Lower leg skin (tissue), 4 donors: Measurements from ENCODE around the gene CLASRP. TPM values are rescaled to one million over a fixed set of nuclear protein-coding genes. Genes with fewer than 3 reads are reported as not detected.
A peak's percentile ranks its signal among the peaks of the same experiment; 100 is the strongest.
"Not testable (repeated sequence)": the region's sequence is repeated elsewhere in the genome, so short reads cannot be mapped to it uniquely, and the experiment has no call there.

Experiments used
- DNase-seq, 2 donors: peaks; one replicate each; pipeline ENCODE4 v3.0.0-alpha.2; 2019; ENCODE audit warnings: low spot score in 2 of 2
- H3K4me3 ChIP-seq: fragments of 200-600 bp; sonication (generic); 2 replicates; pipeline ENCODE4 v1.5.1; 2017; ENCODE audit warnings: mild to moderate bottlenecking, low read depth; ENCODE audit not compliant: poor library complexity, severe bottlenecking
- POLR2A ChIP-seq, 2 donors: fragments of 450-650 bp; IDR thresholded peaks; one replicate each; pipeline ENCODE4 v1.6.1; 2016 to 2017; ENCODE audit warnings: antibody characterized with exemption in 2 of 2, mild to moderate bottlenecking in 1 of 2, moderate library complexity in 1 of 2
- WGBS, 2 donors: methylation state at CpG; one replicate each; pipeline ENCODE4 v1.1.5; 2018; 5-methylcytosine and 5-hydroxymethylcytosine counted together
- intact Hi-C: fragments of 100-400 bp; cut with DNase I; formaldehyde crosslinking; loops from one replicate; pipeline ENCODE4 v1.15.0; 2023; ENCODE audit warnings: low total_unique reads
- total RNA-seq, 4 donors: library from RNA; depleted of rRNA; stranded (reverse); fragments of >200 nt; gene quantifications; one replicate each; pipeline ENCODE4 v1.1.0, GENCODE V29; 2016
- TF ChIP-seq, protein P1 (sequence below), 3 donors: fragments of 450-650 bp; IDR thresholded peaks; one replicate each; pipeline ENCODE4 v1.5.1; 2016; ENCODE audit warnings: antibody characterized with exemption in 3 of 3, mild to moderate bottlenecking in 3 of 3, moderate library complexity in 2 of 3

The CLASRP gene
- total RNA-seq, 4 donors from 2014 or later, result 59.9 to 207 (median 128) TPM

- intact Hi-C loops, result no loop called here
- TF ChIP-seq, protein P1, sequence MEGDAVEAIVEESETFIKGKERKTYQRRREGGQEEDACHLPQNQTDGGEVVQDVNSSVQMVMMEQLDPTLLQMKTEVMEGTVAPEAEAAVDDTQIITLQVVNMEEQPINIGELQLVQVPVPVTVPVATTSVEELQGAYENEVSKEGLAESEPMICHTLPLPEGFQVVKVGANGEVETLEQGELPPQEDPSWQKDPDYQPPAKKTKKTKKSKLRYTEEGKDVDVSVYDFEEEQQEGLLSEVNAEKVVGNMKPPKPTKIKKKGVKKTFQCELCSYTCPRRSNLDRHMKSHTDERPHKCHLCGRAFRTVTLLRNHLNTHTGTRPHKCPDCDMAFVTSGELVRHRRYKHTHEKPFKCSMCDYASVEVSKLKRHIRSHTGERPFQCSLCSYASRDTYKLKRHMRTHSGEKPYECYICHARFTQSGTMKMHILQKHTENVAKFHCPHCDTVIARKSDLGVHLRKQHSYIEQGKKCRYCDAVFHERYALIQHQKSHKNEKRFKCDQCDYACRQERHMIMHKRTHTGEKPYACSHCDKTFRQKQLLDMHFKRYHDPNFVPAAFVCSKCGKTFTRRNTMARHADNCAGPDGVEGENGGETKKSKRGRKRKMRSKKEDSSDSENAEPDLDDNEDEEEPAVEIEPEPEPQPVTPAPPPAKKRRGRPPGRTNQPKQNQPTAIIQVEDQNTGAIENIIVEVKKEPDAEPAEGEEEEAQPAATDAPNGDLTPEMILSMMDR (IDR thresholded peaks at IDR 0.05), result no peak
- TF ChIP-seq POLR2A (IDR thresholded peaks at IDR 0.05), result no peak
- no peak overlapping the region for H3K4me3 ChIP-seq
- no peak for DNase-seq
- 78 to 82% methylated on average over 8 to 10 of the region's 12 CpGs for WGBS, 2 donors
These were observed 44.8 kb upstream of the CLASRP start for GRCh38 chr19:44993926-44994537.

DNA sequence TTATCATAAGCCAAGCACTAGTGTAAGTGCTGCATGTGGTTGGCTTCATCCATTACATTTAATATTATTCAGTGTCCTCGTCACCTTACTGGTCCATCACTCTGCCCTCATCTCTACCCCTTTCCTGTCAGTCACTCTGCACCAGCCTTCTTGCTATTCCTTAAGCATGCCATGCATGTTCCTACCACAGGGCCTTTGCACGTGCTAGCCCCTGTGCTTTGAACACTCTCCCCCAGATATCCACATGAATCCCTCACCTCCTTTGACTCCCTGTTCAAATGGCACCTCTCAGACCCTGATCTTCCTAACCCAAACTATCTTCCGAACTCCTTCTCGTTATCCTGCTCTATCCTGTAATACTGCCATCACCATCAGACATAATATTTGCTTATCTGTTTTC lies 40.8 kb upstream of the CLASRP start:
- intact Hi-C loops, result no loop called here
- H3K4me3 ChIP-seq, result no peak overlapping the region
- WGBS, 2 donors, result 88 to 90% methylated on average over 4 of the region's 4 CpGs
- no peak for DNase-seq
- TF ChIP-seq POLR2A (IDR thresholded peaks at IDR 0.05), result no peak

DNA sequence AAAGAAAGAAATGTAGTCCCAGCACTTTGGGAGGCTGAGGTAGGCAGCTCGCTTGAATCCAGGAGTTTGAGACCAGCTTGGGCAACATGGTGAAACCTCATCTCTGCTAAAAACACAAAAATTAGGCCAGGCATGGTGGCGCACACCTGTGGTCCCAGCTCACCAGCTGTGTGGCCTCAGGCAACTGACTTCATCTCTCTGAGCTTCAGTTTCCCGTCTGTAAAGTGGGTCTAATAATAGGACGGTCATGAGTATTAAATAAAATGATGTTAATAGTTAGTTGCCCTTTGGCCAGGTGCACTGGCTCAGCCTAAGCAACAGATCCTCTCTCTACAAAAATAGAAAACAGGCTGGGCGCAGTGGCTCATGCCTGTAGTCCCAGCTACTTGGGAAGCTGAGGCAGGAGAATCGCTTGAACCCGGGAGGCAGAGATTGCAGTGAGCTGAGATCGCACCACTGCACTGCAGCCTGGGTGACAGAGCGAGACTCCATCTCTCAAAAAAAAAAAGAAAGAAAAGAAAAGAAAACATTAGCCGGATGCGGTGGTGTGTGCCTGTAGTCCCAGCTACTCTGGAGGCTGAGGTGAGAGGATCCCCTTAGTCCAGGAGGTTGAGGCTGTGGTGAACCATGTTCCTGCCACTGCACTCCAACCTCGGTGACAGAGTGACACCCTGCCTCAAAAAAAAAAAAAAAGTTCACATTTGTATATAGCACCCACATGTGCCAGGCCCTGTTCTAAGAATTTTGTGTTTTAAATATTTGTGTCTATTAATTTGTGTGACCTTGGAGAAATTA lies 39.5 kb upstream of the CLASRP start:
- H3K4me3 ChIP-seq, DNase-seq, intact Hi-C loops: not testable (repeated sequence)
- WGBS, 2 donors, result 66 to 76% methylated on average over 12 of the region's 12 CpGs

GRCh38 chr19:45000665-45001064 lies 38.2 kb upstream of the CLASRP start:
- WGBS, 2 donors, result 60 to 71% methylated on average over 19 of the region's 19 CpGs
- intact Hi-C loops, H3K4me3 ChIP-seq, DNase-seq: not testable (repeated sequence)

- intact Hi-C loops, result no loop called here
- 5 to 12% methylated on average over 13 to 19 of the region's 79 CpGs for WGBS, 2 donors
- no peak for TF ChIP-seq POLR2A (IDR thresholded peaks at IDR 0.05)
These were observed 37.6 kb upstream of the CLASRP start, which contains the start of gene RELB for GRCh38 chr19:45001087-45001739. RELB (plus strand) TSS chr19:45001464; CDS start chr19:45001580, 116 bp downstream.

DNA sequence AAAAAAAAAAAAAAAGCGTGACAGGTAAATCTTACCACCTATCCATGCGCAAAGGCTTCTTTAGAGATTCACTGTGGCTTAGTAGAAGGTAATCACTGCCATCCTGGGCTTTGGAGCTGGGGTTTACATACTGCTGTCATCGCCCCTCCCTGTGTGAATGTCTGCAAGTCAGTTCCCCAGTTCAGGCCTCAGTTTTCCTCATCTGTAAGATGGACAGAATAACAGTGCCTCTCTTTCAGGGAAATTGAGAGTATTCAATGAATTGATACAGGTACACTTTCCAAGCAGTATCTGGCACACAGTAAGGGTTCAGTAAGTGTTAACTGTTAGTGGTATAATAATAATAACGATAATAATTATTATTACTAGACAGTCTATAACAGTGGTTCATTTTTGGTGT lies 35.4 kb upstream of the CLASRP start:
- TF ChIP-seq POLR2A (IDR thresholded peaks at IDR 0.05), result no peak
- TF ChIP-seq, protein P1 (IDR thresholded peaks at IDR 0.05), result no peak
- WGBS, 2 donors, result 93 to 99% methylated on average over 4 of the region's 4 CpGs
- no peak for DNase-seq
- intact Hi-C loops, result no loop called here
- no peak overlapping the region for H3K4me3 ChIP-seq

More at GRCh38 chr19:45001087-45001739, 37.6 kb upstream of the CLASRP start, which contains the start of gene RELB:
- peak within 1 kb of the TSS; percentile 80 for H3K4me3 ChIP-seq
- peak; percentile 93 to 99 for DNase-seq

DNA sequence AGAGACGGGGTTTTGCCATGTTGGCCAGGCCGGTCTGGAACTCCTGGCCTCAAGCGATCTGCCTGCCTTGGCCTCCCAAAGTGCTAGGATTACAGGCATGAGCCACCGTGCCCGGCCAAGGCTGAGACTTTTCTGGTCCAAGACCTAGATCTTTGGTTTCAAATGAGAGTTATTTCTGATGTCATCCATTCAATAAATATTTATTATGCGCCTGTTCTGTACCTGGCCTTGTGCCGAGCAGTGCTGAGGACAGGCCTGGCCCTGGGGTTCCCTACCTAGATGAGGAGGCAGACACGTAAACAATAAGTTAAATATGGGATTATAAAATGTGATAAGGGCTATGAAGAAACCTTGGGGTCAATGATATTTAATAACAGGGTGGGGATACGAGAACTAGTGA lies 33.1 kb upstream of the CLASRP start:
- TF ChIP-seq POLR2A (IDR thresholded peaks at IDR 0.05), result no peak
- TF ChIP-seq, protein P1 (IDR thresholded peaks at IDR 0.05), result no peak
- no peak for DNase-seq
- 90 to 91% methylated on average over 9 of the region's 9 CpGs for WGBS, 2 donors
- no peak overlapping the region for H3K4me3 ChIP-seq
- intact Hi-C loops, result no loop called here
